ENCODE results near the gene POM121.
"Not testable (repeated sequence)": the region's sequence is repeated elsewhere in the genome, so short reads cannot be mapped to it uniquely, and the experiment has no call there.

- TF ChIP-seq CTCF, POLR2A (IDR thresholded peaks at IDR 0.05): not testable (repeated sequence)
Observed at GRCh38 chr7:72997447-72997846, 72.6 kb downstream of the POM121 start.

Data from thyroid gland (tissue), 4 donors.